ENCODE measurements around the gene ZGLP1.
"Not testable (repeated sequence)": the region's sequence is repeated elsewhere in the genome, so short reads cannot be mapped to it uniquely, and the experiment has no call there.

The ZGLP1 gene

DNA sequence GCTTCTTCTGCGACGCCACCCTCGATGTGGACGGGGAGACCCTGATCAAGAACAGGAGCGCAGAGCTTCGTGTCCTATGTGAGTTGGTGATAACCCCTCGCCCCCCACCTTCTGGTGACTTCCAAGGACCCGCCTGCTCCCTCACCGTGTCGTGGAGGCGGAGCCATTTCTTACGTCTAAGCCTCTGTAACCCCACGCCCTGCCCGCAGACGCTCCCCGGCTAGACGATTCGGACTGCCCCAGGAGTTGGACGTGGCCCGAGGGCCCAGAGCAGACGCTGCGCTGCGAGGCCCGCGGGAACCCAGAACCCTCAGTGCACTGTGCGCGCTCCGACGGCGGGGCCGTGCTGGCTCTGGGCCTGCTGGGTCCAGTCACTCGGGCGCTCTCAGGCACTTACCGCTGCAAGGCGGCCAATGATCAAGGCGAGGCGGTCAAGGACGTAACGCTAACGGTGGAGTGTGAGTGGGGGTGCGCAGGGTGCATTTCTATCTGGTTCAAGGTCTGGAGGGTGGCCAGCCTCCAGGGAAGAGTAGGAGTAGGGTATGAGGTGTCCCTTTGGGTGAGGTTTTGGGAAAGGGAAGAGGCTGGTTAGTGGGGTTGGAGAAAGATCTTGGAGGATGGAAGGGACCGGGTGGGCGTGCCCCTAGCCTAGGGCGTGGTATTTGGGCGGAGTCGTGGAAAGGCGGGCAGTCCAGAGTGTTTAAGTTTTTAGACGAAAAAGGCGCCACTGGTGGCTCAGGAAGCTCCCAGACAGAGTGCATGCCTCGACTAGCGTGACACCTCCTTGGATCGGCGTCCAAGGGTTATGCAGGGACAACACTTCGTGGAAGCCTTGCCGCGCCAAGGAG lies 16.6 kb downstream of the ZGLP1 start:
- no peak for DNase-seq

- no peak for DNase-seq
Observed at GRCh38 chr19:10292206-10292788, 17.3 kb downstream of the ZGLP1 start.

DNA sequence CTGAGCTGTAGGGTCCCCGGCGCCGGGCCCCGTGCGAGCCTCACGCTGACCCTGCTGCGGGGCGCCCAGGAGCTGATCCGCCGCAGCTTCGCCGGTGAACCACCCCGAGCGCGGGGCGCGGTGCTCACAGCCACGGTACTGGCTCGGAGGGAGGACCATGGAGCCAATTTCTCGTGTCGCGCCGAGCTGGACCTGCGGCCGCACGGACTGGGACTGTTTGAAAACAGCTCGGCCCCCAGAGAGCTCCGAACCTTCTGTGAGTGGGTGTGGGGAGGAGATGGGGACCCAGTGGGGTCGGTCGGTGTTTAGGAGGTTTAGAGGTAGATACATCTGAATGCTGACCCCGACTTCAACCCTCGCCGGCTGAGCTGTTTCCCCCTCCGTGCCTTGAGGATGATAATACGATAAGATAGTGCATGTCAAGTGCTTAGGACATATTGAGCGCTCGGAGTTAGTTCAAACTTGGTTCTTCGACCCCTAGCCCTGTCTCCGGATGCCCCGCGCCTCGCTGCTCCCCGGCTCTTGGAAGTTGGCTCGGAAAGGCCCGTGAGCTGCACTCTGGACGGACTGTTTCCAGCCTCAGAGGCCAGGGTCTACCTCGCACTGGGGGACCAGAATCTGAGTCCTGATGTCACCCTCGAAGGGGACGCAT lies 17.9 kb downstream of the ZGLP1 start:
- no peak for DNase-seq

- DNase-seq: no peak
Observed at GRCh38 chr19:10290876-10291553, 18.6 kb downstream of the ZGLP1 start.

DNA sequence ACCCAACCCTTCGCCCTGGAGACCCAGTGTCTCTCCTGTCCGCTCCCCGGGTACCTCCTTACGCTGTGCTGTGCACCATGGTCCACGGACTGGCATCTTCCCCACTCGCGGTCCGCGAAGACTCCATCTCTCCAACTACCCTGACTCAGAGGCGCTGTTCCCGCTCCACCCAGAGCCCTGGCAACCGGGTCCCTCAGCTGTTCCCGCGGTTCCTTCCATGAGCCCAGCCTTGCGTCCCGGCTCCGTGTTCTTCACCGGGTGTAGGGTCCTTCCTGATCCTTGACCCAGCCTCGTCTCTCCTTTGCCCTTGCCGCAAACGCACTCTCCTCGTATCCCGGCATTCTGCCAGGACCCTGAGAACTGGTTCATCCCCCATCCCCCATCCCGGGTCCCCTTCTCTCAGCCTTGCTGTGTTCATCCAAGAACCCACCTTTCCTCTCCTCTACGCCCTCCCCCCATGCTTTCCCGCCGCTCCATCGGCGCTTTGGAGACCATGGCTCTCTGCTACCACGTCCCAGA lies 19.2 kb downstream of the ZGLP1 start:
- no peak for DNase-seq

- no peak for DNase-seq
Observed at GRCh38 chr19:10289836-10290356, 19.7 kb downstream of the ZGLP1 start, which contains the start of gene ICAM5. Gene ICAM5, plus strand, starts transcription at chr19:10289952. Its CDS starts 92 bp downstream, at chr19:10290044.

DNA sequence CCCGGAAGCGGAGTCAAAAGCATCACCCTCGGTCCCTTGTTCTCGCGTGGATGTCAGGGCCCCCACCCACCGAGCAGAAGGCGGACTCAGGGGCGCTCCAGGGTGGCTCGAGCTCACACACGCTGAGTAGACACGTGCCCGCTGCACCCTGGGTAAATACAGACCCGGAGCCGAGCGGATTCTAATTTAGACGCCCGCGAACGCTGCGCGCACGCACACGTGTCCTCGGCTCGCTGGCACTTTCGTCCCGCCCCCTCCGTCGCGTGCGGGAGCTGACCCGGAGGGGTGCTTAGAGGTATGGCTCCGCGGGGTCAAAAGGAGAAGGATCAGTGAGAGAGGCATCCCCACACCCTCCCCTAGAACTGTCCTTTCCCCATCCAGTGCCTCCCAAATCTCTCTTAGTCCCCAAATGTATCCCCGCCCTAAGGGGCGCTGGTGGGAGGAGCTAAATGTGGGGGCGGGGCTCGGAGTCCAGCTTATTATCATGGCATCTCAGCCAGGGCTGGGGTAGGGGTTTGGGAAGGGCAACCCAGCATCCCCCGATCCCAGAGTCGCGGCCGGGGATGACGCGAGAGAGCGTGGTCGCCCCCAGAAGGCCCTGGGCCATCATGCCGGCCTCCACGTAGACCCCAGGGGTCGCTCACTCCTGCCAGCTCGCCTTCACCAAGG lies 20.3 kb downstream of the ZGLP1 start:
- DNase-seq: peak; percentile 68

DNA sequence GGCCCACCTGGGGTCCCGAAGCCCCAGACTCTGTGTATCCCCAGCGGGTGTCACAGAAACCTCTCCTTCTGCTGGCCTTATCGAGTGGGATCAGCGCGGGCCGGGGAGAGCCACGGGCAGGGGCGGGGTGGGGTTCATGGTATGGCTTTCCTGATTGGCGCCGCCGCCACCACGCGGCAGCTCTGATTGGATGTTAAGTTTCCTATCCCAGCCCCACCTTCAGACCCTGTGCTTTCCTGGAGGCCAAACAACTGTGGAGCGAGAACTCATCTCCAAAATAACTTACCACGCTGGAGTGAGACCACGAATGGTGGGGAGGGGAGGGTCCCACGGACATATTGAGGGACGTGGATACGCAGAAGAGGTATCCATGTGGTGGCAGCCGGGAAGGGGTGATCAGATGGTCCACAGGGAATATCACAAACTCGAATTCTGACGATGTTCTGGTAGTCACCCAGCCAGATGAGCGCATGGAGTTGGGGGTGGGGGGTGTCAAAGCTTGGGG lies 20.9 kb downstream of the ZGLP1 start:
- DNase-seq: no peak

GRCh38 chr19:10286803-10287737 lies 22.5 kb downstream of the ZGLP1 start, which contains the start of gene ICAM4:
Gene ICAM4, plus strand, starts transcription at chr19:10286955. Its CDS starts 58 bp downstream, at chr19:10287013.
- DNase-seq: no peak

- DNase-seq: no peak
Observed at GRCh38 chr19:10285393-10285792, 24.2 kb downstream of the ZGLP1 start.

DNA sequence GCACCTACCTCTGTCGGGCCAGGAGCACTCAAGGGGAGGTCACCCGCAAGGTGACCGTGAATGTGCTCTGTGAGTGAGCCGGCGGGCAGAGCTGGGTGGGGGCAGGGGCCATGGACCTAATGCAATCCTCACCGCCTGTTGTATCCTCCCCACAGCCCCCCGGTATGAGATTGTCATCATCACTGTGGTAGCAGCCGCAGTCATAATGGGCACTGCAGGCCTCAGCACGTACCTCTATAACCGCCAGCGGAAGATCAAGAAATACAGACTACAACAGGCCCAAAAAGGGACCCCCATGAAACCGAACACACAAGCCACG lies 24.7 kb downstream of the ZGLP1 start:
- DNase-seq: no peak

- DNase-seq: no peak
Observed at GRCh38 chr19:10284065-10284959, 25.3 kb downstream of the ZGLP1 start.

DNA sequence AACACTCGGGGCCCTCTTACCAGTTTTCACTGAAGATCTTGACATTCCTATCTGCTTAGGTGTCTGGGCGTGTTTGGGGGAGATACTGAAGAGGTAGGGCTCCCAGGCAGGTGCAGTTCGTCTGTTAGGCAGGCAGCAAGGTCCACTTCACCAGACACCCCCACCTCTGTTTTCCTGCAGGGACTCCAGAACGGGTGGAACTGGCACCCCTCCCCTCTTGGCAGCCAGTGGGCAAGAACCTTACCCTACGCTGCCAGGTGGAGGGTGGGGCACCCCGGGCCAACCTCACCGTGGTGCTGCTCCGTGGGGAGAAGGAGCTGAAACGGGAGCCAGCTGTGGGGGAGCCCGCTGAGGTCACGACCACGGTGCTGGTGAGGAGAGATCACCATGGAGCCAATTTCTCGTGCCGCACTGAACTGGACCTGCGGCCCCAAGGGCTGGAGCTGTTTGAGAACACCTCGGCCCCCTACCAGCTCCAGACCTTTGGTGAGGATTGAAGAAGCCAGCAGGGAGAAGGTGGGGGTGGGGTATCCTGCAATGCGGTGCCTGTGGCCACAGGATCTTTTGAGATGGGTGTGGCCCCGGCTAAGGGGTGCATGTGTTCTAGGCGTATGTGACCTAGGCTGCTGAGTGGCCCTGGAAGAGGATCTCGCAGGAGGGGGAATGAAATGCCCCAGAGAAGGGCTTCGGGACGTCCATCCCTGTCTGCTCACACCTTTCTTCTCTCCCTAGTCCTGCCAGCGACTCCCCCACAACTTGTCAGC lies 26.1 kb downstream of the ZGLP1 start:
- DNase-seq: no peak

DNA sequence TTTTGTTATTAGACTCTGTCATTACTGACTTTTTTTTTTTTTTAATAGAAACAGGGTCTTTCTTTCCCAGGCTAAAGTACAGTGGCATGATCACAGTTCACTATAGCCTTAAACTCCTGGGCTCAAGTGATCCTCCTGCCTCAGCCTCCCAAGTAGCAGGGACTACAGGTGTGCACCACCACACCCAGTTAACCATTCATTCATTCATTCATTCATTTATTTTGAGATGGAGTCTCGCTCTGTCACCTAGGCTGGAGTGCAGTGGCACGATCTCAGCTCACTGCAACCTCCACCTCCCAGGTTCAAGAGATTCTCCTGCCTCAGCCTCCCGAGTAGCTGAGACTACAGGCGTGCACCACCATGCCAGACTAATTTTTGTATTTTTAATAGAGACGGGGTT lies 27.6 kb downstream of the ZGLP1 start:
- not testable (repeated sequence) for DNase-seq

DNA sequence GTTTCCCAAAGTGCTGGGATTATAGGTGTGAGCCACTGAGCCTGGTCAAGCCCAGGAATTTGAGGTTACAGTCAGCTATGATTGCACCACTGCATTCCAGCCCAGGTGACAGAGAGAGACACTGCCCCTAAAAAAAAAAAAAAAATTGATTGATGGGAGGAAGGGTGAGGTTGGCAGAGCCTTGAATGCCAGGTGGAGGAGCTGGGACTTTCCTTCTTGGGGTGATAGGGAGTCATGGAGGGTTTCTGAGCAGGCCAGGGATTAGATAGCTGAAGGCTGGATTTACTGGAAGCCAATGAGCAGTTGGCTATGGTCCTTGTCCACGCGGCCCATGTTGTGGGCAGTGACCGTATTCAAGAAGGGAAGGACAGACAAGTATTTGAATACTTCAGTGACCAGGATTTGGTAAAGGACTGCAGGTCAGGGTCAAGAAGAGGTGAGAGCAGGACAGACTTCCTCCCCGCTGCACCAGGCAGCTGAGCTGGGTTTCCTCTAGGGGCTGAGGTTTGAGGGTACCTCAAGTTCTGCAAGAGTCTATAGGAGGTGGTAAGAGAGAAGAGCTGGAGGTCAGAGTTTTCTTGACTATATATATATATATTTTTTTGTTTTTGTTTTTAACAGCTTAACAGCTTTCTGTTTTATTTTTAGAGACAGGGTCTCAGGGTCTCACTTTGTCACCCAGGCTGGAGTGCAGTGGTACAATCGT lies 29.7 kb downstream of the ZGLP1 start:
- no peak for DNase-seq

GRCh38 chr19:10278935-10279334 lies 30.7 kb downstream of the ZGLP1 start:
- no peak for DNase-seq

- no peak for DNase-seq
Observed at GRCh38 chr19:10277795-10278589, 31.6 kb downstream of the ZGLP1 start.

DNA sequence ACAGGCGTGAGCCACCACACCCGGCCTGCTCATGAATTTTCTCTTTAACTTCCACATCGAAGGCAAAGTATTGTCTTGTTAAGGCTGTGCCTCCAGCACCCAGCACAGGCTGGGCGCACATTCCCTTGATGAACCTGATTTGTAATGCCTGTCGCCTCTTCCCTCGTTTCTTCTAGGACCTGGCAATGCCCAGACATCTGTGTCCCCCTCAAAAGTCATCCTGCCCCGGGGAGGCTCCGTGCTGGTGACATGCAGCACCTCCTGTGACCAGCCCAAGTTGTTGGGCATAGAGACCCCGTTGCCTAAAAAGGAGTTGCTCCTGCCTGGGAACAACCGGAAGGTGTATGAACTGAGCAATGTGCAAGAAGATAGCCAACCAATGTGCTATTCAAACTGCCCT lies 35.0 kb downstream of the ZGLP1 start:
- no peak for DNase-seq

Data from NCI-H1436 (cell line).